GM18517 (cell line): ENCODE results near the gene LTB.
A peak's percentile ranks its signal among the peaks of the same experiment; 100 is the strongest.

Source experiments
- ATAC-seq: cut with Tn5 transposase; IDR thresholded peaks from one replicate; pipeline ENCODE4 v1.9.1; 2021; ENCODE audit warnings: mild to moderate bottlenecking, moderate library complexity; ENCODE audit not compliant: unreplicated experiment

The LTB gene, protein sequence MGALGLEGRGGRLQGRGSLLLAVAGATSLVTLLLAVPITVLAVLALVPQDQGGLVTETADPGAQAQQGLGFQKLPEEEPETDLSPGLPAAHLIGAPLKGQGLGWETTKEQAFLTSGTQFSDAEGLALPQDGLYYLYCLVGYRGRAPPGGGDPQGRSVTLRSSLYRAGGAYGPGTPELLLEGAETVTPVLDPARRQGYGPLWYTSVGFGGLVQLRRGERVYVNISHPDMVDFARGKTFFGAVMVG

GRCh38 chr6:31582230-31582643 lies at the start of gene LTB:
TSS of gene LTB (minus strand) at chr6:31582424. CDS start at chr6:31582417, 7 bp downstream.
- ATAC-seq: no peak

DNA sequence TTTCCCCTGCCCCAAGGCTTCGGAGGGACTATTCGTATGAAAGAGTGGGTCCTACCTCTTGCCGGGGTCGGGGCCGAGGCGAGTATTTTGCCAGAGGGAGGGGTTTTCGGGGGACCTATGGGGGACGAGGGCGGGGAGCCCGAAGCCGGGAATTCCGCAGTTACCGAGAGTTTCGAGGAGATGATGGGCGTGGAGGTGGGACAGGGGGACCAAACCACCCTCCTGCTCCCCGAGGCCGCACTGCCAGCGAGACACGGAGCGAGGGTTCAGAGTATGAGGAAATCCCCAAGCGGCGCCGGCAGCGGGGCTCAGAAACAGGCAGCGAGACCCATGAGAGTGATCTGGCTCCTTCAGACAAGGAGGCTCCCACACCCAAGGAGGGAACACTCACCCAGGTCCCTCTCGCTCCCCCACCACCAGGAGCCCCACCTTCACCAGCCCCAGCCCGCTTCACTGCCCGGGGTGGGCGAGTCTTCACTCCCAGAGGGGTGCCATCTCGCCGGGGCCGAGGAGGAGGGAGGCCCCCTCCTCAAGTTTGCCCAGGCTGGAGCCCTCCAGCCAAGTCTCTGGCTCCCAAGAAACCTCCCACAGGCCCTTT lies 49.6 kb upstream of the LTB start:
- ATAC-seq: no peak

GRCh38 chr6:31631209-31631608 lies 49.0 kb upstream of the LTB start:
- no peak for ATAC-seq

GRCh38 chr6:31630177-31630934 lies 48.1 kb upstream of the LTB start:
- no peak for ATAC-seq

DNA sequence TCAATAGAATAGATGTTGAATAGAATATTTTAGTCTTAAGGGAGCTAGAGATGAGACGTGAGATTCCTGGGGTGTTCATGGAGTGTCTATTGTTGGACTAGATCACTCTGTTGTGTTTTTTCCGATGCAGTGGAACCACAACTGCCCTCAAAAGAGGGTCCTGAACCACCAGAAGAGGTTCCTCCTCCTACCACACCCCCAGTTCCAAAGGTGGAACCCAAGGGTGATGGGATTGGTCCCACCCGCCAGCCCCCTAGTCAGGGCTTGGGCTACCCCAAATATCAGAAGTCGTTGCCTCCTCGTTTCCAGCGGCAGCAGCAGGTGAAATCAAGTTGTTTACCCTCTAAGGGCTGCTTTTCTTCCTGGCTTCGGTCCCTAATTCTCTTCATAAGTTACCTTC lies 46.8 kb upstream of the LTB start:
- ATAC-seq: no peak

GRCh38 chr6:31627690-31628287 lies 45.6 kb upstream of the LTB start:
- no peak for ATAC-seq

GRCh38 chr6:31626952-31627351 lies 44.7 kb upstream of the LTB start:
- ATAC-seq: no peak

- no peak for ATAC-seq
Observed at GRCh38 chr6:31624070-31624469, 41.8 kb upstream of the LTB start.

DNA sequence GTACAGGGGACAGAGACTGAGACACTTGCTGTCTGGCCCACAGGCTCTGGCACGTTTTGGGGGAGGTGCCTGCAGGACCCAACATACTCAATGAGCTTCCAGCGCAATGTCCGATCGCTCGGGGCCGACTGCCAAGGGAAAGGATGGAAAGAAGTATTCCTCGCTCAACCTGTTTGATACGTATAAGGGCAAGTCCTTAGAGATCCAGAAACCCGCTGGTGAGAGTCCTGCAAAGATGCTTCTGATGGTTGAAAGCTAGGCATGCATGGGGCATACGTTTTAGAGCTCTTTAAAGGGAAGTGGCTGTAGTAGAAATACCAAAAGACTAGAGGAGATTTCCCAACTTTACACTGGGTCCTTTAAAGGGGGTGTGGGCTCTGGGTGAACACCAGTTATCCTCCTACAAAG lies 40.5 kb upstream of the LTB start:
- ATAC-seq: no peak

GRCh38 chr6:31621991-31622390 lies 39.8 kb upstream of the LTB start:
- ATAC-seq: no peak

DNA sequence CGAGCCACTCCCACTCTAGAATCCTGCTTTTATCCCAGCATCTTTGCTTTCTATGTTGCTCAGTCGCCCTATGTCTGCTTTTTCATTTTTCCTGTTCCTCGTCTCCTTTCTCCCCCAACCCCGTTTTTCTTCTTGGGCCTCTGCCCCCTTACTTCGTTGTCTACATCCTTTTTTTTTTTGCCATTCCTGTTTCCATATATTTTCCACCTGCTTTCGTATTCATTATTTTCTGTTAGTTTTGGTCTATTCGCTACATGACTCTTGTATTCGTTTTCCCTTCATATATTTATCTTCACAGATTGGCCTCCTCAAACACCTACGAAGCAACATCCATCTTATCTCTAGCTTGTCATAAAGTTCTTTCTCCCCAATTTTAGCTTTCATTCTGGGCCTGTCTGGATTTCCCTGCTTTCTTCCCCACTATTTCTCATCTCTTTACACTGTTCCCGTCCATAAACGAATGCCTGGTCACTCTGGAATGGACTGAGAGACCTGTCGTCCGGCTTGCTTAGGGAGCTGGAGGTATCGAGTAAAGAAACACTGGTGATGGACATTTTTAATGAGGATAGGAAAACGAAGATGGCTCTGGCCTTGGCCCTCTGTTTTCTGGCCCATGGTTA lies 39.2 kb upstream of the LTB start:
- no peak for ATAC-seq

- peak; percentile 26 for ATAC-seq
Observed at GRCh38 chr6:31620586-31621319, 38.5 kb upstream of the LTB start, which contains the start of gene PRRC2A. TSS of gene PRRC2A (plus strand) at chr6:31620715. CDS start at chr6:31622790, 2,075 bp downstream.

DNA sequence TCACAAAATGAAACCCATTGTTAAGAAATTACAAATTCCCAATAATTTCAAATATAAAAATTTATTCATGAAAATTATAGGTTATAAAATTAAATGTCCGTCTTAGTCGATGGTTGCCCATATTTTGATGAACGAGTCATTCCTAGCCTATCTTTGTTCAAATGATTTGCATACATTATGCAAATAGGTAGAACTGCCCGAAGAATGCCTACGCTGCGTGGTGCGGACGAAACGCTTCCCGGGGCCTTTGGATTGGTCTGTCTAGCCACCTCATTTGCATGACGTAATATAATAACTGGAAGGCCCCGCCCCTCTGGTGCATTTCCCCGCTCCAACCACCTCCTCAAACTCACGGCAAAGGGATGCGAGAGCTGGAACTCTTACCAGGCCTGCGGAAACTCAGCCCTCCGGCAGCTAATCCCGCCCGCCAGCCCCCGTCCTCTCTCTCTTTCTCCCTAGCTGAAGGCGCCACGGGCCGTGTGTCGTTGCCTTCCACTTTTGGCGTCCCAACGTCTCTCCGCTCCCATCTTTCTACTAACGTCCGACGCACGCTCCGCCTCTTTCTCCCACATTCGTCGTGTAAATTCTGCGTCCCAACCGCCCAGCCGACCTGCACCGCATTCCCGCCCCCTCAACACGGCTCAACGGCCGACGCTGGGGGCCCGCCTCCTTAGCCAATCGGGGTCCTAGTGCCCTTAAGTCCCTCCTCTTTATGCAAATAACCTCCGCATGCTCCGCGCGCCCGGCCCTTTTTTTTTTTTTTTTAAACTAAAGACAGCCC lies 37.8 kb upstream of the LTB start:
- peak; percentile 76 for ATAC-seq

- ATAC-seq: no peak
Observed at GRCh38 chr6:31617010-31617409, 34.8 kb upstream of the LTB start.

- no peak for ATAC-seq
Observed at GRCh38 chr6:31615748-31616147, 33.5 kb upstream of the LTB start.

DNA sequence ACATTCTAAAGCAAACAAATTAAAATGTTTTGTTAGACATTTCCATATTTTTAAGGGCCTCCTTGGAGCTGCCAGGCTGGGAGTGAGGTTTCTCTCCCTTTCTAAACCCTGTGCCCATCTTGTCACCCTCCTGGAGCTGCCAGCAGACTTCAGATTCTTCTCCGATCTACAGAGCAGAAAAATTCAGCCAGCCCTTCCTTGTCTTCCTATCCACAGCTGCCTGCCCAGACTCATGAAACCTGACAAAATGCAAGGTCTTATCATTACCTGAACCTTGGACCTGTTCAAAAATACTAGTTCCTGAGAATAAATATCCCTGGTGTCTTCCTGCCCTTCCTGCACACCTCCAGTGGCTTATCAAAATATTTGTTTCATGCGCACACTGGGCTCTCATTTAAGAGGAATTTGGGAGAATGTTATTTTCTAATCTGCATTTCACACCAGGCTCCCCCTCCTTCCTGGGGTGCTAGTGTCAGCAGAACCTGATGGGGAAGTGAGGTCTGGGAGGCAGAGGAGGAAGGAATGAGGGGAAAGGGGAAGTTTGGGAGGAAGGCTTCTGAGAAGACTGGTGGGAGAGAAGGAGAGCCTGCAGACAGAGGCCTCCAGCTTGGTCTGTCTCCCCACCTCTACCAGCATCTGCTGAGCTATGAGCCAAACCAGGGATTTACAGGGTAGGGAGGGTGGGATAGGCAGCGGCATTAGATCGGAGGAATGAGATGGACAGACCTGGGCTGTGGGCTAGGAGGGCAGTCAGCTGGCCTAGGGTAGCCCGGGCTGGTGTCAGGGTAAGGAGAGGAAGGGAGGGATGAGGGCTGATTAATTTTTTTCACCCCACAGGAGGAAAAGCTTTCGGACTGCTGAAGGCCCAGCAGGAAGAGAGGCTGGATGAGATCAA lies 32.7 kb upstream of the LTB start, which contains the start of gene AIF1:
TSS of gene AIF1 (plus strand) at position 551 of the 895 bp plus-strand sequence. CDS start at position 647, 96 bp downstream.
- ATAC-seq: no peak

DNA sequence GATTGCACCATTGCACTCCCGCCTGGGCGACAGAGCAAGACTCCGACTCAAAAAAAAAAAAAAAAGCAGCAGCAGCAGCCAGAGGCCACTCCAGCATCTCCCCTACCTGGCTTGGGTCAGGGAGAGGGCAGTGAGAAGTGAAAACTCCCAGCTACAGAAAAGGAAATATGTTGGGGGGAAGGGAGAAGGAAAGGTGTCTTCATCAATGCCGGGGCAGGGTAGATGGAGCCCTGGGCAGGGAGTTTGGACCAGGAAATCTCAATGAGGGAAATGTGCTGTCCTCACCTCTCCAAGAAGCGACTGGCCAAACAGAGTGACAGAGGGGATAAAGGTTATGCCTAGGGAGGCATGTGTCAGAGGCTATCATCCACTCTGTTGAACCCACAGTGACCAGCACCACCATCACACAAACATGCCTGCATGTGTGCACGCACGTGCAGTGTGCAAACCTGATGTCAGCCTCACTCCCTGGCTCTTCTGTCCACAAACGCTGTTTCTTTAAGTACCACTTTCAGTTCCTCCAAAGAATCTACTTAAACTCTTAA lies 31.9 kb upstream of the LTB start:
- ATAC-seq: no peak

DNA sequence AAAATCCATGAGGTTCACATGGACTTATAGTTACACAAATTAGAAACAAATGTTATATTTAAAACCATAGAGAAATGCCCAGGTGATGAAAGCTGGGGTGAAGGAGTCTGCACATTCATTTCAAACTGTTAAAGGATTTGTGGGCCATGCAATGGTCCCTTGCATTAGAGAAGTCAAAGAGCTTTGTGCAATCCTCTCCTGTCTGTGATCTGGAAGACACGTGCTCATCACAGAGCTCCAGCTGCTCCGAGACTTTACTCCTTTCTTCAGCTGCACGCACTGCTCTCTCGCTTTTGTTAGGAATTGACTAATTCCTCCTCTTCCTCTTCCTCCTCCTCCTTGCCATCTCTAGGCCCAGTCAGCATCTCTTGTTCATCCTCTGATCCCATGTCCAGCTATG lies 28.7 kb upstream of the LTB start:
- no peak for ATAC-seq
